ENCODE results near the gene CBX1. TPM values are rescaled to one million over a fixed set of nuclear protein-coding genes. Genes with fewer than 3 reads are reported as not detected.

CBX1 gene
- total and polyA plus RNA-seq, 2 of the 13 experiments (the other 11 are each of a cell fraction or from before 2014, with no cell fraction given): 17.8 to 108 TPM

GRCh38 chr17:48023400-48024148 lies 77.7 kb downstream of the CBX1 start (continued):
- TF ChIP-seq SKIL (CRISPR knock-in tag; IDR thresholded peaks at IDR 0.05; ENCODE audit: borderline replicate concordance): no peak
- 0 out of 2 replicates have a peak, but pooled peaks have one; percentile 40 for TF ChIP-seq ZNF639 (CRISPR knock-in tag; conservative IDR thresholded peaks at IDR 0.05)
- no peak for TF ChIP-seq ZNF274 (CRISPR knock-in tag; IDR thresholded peaks at IDR 0.05)
- no peak for TF ChIP-seq HCFC1 (IDR thresholded peaks at IDR 0.05; ENCODE audit: low read depth, low read length)
- no peak for TF ChIP-seq PRDM4 (CRISPR knock-in tag; IDR thresholded peaks at IDR 0.05; ENCODE audit: borderline replicate concordance)
- no peak for TF ChIP-seq ZNF564 (CRISPR knock-in tag; IDR thresholded peaks at IDR 0.05)
- TF ChIP-seq KDM5B (CRISPR knock-in tag; IDR thresholded peaks at IDR 0.05; ENCODE audit: borderline replicate concordance): peak; percentile 39; the same call in 1 of the 2 replicates
- TF ChIP-seq ETV5 (CRISPR knock-in tag; IDR thresholded peaks at IDR 0.05; ENCODE audit: borderline replicate concordance): no peak
- TF ChIP-seq ARID5B (CRISPR knock-in tag; IDR thresholded peaks at IDR 0.05): 0 out of 2 replicates have a peak, but pooled peaks have one; percentile 6
- no peak for TF ChIP-seq ZBTB8A (CRISPR knock-in tag; IDR thresholded peaks at IDR 0.05; ENCODE audit: borderline replicate concordance, low read depth)
- TF ChIP-seq THRA (CRISPR knock-in tag; IDR thresholded peaks at IDR 0.05; ENCODE audit: borderline replicate concordance): no peak
- TF ChIP-seq PHF21A (CRISPR knock-in tag; IDR thresholded peaks at IDR 0.05): 0 out of 2 replicates have a peak, but pooled peaks have one; percentile 54
- no peak for TF ChIP-seq SMARCC2 (IDR thresholded peaks at IDR 0.05)
- TF ChIP-seq ZNF143 (CRISPR knock-in tag; IDR thresholded peaks at IDR 0.05): no peak
- TF ChIP-seq ISL2 (CRISPR knock-in tag; IDR thresholded peaks at IDR 0.05): no peak
- no peak for TF ChIP-seq GATA4 (IDR thresholded peaks at IDR 0.05; ENCODE audit: borderline replicate concordance, low read depth)
- TF ChIP-seq CHD4 (IDR thresholded peaks at IDR 0.05; ENCODE audit: borderline replicate concordance, low read length): no peak
